ENCODE results near the gene ZNF644.

Gene ZNF644

DNA sequence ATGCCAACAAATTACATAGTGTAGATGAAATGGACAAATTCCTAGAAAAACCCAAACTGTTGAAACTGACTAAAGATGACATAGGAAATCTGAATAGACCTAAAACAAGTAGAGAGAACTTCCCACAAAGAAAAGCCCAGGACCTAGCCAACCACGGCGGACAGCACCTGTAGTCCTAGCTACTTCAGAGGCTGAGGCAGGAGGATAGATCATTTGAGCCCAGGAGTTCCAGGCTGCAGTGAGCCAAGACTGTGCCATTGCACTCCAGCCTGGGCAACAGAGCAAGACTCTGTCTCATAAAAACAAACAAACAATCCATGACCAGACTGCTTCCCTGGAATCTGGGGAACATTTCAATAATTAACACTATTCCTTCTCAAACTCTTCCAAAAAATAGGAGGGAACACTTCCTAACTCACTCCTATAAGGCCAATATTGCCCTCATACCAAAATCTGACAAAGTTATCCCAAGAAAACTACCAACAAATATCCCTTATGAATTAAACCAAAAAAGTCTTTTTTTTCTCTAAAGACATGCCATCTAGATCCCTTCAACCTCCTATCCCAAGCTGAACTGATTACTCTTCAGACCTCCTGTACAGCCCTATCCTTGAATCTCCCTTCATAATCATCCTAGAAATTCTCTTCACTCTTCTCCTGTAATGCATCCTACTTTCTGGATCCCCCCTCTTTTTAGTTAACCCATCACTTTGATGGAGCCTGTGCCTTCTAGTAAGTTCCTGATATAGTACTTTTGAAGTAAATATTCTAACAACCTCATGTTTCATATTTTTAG, 15.5 kb downstream of the ZNF644 start:
- H3K27ac ChIP-seq (ENCODE audit: low read length), result no peak overlapping the region
- peaks cover 7% of the 10 kb centered on the region; the same call in 1 of the 2 replicates for H3K9me3 ChIP-seq (ENCODE audit: insufficient read depth, low read depth, low read length)

DNA sequence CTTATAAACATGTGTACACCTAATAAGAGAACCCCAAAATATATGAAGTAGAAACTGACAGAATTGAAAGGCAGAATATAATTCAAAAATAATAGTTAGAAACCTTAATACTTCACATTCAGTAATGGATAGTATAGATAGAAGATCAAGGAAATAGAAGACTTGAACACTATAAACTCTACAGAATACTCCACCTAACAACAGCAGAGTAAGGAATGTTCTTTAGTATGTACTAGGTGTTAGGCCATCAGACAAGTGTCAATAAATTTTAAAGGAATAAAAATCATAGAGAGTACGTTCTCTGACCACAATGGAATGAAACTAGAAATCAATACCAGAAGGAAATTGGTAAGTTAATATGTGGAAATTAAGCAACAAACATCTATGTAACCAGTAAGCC, 16.6 kb downstream of the ZNF644 start:
- Histone ChIP-seq H3K9ac (ENCODE audit: low read depth, low read length) (no peak overlapping the region), H3K36me3 (ENCODE audit: insufficient read depth, low read depth, low read length) (no peaks in the 10 kb centered on the region), H3K4me3 (ENCODE audit: low read length) (no peak overlapping the region), H3K27me3 (ENCODE audit: insufficient read depth, low read length) (no peaks in the 10 kb centered on the region), H3K9me3 (ENCODE audit: insufficient read depth, low read depth, low read length) (peaks cover 7% of the 10 kb centered on the region; the same call in 1 of the 2 replicates), H3K27ac (ENCODE audit: low read length) (no peak overlapping the region), H3K4me1 (ENCODE audit: insufficient read depth, low read length) (peaks cover 26% of the 10 kb centered on the region; the same call in 1 of the 2 replicates)

More for the DNA sequence above, 15.5 kb downstream of the ZNF644 start:
- no peaks in the 10 kb centered on the region for H3K36me3 ChIP-seq (ENCODE audit: insufficient read depth, low read depth, low read length)
- no peak overlapping the region for H3K4me3 ChIP-seq (ENCODE audit: low read length)
- no peak overlapping the region for H3K9ac ChIP-seq (ENCODE audit: low read depth, low read length)
- peaks cover 33% of the 10 kb centered on the region; the same call in 1 of the 2 replicates for H3K4me1 ChIP-seq (ENCODE audit: insufficient read depth, low read length)
- H3K27me3 ChIP-seq (ENCODE audit: insufficient read depth, low read length), result no peaks in the 10 kb centered on the region

DNA sequence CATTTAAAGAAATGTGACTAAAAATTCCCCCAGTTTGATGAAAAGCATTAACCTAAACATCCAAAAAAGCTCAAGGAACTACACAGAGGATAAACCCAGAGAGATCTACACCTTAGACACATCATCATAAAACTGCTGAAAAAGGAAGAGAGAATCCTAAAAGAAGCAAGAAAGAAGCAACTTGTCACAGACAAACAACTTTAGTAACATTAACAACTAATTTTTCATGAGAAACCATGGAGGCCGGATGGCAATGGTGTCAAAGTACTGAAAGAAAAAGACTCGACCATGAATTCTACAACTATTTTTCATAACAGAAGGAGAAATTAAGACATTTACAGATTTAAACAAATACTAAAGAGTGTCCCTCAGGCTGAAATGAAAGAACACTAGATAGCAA, 17.7 kb downstream of the ZNF644 start:
- Histone ChIP-seq H3K4me3 (ENCODE audit: low read length) (no peak overlapping the region), H3K27ac (ENCODE audit: low read length) (no peak overlapping the region), H3K27me3 (ENCODE audit: insufficient read depth, low read length) (no peaks in the 10 kb centered on the region), H3K4me1 (ENCODE audit: insufficient read depth, low read length) (peaks cover 19% of the 10 kb centered on the region; the same call in 1 of the 2 replicates), H3K9ac (ENCODE audit: low read depth, low read length) (no peak overlapping the region), H3K36me3 (ENCODE audit: insufficient read depth, low read depth, low read length) (no peaks in the 10 kb centered on the region), H3K9me3 (ENCODE audit: insufficient read depth, low read depth, low read length) (peaks cover 10% of the 10 kb centered on the region; the same call in 1 of the 2 replicates)

DNA sequence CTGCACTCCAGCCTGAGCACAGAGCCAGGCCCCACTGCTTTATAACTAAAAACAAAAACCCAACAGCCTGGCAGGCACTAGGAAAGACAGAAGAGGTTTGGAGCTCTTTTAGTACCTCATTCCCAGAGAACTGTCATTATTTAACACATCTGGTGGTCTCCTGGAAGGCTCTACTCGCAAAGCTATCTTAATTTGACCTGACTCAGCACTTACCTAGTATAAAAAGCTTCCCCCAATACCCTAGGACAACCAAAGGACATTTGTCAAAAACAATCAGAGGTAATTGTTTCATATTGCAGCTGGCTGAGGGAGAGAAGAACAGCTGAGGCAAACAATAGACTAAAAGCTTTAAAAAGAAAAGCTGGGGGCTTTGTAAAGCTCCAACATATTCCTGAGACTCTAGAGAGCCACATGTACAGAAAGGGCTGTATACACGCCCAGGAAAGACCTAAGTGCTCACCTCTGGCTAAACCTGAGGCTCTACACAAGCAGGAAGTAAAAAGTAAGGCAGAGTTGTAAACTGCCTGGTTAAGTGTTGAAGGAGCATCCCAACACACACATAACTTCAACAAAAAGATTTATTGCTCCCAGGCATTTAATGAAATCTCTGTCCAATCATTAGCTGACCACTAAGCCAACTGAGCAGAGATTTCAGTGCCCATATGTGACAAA, 25.0 kb downstream of the ZNF644 start:
- peaks cover 16% of the 10 kb centered on the region for H3K9me3 ChIP-seq (ENCODE audit: insufficient read depth, low read depth, low read length)
- H3K27ac ChIP-seq (ENCODE audit: low read length), result no peak overlapping the region
- no peak overlapping the region for H3K9ac ChIP-seq (ENCODE audit: low read depth, low read length)
- H3K36me3 ChIP-seq (ENCODE audit: insufficient read depth, low read depth, low read length), result peaks cover 16% of the 10 kb centered on the region
- no peaks in the 10 kb centered on the region for H3K27me3 ChIP-seq (ENCODE audit: insufficient read depth, low read length)
- H3K4me3 ChIP-seq (ENCODE audit: low read length), result no peak overlapping the region
- peaks cover 12% of the 10 kb centered on the region; the same call in 1 of the 2 replicates for H3K4me1 ChIP-seq (ENCODE audit: insufficient read depth, low read length)

DNA sequence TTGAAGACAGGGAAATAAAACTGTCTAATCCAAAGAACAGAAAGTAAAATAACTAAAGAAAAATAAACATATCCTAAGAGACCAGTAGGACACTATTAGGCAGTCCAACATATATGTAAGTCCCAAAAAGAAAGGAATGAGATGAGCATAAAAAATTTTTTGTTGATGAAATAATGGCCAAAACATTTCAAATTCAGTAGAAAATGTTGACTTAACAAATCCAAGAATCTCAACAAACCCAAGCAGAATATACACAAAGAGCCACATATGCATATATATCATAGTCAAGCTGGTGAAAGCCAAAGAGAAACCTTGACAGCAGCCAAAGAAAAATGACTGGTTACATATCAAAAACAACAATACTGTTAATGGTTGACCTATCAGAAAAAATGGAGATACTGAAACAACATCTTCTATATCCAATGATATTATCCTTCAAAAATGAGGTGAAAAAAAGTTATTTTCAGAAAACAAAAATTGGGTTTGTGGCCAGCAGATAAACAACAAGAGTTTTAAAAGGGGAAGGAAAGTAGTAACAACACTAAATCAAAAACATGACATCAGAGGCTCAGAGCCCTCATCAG, 26.4 kb downstream of the ZNF644 start:
- no peak overlapping the region for H3K27ac ChIP-seq (ENCODE audit: low read length)
- H3K36me3 ChIP-seq (ENCODE audit: insufficient read depth, low read depth, low read length), result peaks cover 31% of the 10 kb centered on the region
- H3K4me3 ChIP-seq (ENCODE audit: low read length), result no peak overlapping the region
- H3K4me1 ChIP-seq (ENCODE audit: insufficient read depth, low read length), result peaks cover 12% of the 10 kb centered on the region; the same call in 1 of the 2 replicates
- H3K9ac ChIP-seq (ENCODE audit: low read depth, low read length), result no peak overlapping the region
- no peaks in the 10 kb centered on the region for H3K27me3 ChIP-seq (ENCODE audit: insufficient read depth, low read length)
- H3K9me3 ChIP-seq (ENCODE audit: insufficient read depth, low read depth, low read length), result peaks cover 17% of the 10 kb centered on the region

DNA sequence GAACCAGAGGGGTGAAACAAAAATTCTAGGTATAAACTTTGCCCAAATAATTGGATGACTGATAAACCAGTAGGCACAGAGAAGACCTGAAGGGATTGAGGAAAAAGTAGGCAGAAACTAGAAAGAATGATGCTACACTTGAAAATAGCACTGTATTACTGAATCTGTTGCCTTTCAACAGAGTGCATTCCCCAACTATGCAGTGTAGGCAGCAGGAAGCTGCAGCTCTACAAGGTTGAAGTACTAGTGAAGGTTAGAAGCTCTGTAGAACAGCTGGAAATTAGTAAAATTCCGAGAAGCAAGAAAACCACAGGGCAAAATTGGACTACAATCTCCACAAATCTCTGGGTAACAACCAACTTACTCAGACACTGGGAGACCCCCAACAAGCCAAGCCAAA, 27.4 kb downstream of the ZNF644 start:
- Histone ChIP-seq H3K27me3 (ENCODE audit: insufficient read depth, low read length) (no peaks in the 10 kb centered on the region), H3K9me3 (ENCODE audit: insufficient read depth, low read depth, low read length) (peaks cover 25% of the 10 kb centered on the region), H3K4me3 (ENCODE audit: low read length) (no peak overlapping the region), H3K9ac (ENCODE audit: low read depth, low read length) (no peak overlapping the region), H3K27ac (ENCODE audit: low read length) (no peak overlapping the region), H3K36me3 (ENCODE audit: insufficient read depth, low read depth, low read length) (peaks cover 39% of the 10 kb centered on the region), H3K4me1 (ENCODE audit: insufficient read depth, low read length) (peaks cover 12% of the 10 kb centered on the region; the same call in 1 of the 2 replicates)

DNA sequence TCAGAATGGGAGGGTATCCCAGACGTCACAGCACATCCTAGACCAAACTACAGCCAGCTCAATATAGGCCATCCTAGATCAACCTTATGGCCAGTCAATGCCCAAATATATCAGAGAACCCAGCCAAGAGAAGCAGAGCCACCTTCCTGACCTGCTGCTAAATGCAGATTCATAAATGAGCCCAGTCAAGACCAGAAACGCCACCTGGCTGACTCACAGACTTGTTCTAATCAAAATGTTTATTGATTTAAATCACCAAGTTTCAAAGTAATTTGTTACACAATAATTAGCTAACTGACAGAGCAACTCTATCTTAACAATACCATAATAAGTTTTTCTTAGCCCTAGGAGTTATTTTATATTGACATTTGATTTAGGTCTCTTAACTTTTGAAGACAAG, 28.6 kb downstream of the ZNF644 start:
- Histone ChIP-seq H3K9ac (ENCODE audit: low read depth, low read length) (no peak overlapping the region), H3K36me3 (ENCODE audit: insufficient read depth, low read depth, low read length) (peaks cover 51% of the 10 kb centered on the region), H3K27ac (ENCODE audit: low read length) (no peak overlapping the region), H3K4me3 (ENCODE audit: low read length) (no peak overlapping the region), H3K4me1 (ENCODE audit: insufficient read depth, low read length) (peaks cover 12% of the 10 kb centered on the region; the same call in 1 of the 2 replicates), H3K9me3 (ENCODE audit: insufficient read depth, low read depth, low read length) (peaks cover 34% of the 10 kb centered on the region), H3K27me3 (ENCODE audit: insufficient read depth, low read length) (no peaks in the 10 kb centered on the region)

DNA sequence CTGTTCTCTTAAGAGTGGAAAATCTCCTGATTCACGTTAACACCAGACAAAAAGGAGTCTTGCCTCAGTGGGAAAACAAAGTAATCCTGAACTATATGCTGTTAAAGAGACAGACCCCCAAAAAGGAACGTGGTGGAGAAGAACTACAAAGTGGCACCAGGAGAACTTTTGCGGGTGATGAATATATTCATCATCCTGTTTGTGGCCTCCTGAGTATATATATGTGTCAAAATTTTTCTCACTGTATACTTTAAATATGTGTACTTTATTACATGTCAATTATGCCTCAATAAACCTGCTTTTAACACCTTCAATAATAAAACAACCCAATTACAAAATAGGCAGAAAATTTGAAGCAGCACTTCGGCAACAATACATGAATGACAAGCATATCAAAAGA, 31.1 kb downstream of the ZNF644 start:
- Histone ChIP-seq H3K36me3 (ENCODE audit: insufficient read depth, low read depth, low read length) (peaks cover 45% of the 10 kb centered on the region), H3K9ac (ENCODE audit: low read depth, low read length) (no peak overlapping the region), H3K27ac (ENCODE audit: low read length) (no peak overlapping the region), H3K4me1 (ENCODE audit: insufficient read depth, low read length) (peaks cover 12% of the 10 kb centered on the region; the same call in 1 of the 2 replicates), H3K4me3 (ENCODE audit: low read length) (no peak overlapping the region), H3K9me3 (ENCODE audit: insufficient read depth, low read depth, low read length) (peaks cover 25% of the 10 kb centered on the region; the same call in 1 of the 2 replicates), H3K27me3 (ENCODE audit: insufficient read depth, low read length) (no peaks in the 10 kb centered on the region)

DNA sequence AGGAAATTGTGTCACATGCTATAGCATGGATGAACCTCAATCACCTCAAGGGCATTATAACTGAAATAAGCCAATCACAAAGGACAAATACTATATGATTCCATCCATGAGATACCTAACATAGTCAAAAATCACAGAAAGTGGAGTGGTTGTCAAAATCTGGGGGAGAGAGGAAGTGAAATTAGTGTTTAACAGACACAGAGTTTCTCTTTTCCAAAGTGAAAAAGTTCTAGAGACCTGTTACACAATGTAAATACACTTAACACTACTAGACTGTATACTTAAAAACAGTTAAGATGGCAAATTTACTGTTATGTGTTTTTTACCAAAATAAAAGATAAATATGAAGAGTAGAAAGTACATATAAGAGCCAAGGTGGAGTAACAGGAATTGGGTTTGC, 31.8 kb downstream of the ZNF644 start:
- Histone ChIP-seq H3K27ac (ENCODE audit: low read length) (no peak overlapping the region), H3K4me1 (ENCODE audit: insufficient read depth, low read length) (0 out of 2 replicates have a peak, but pooled peaks cover 9% of the 10 kb centered on the region), H3K27me3 (ENCODE audit: insufficient read depth, low read length) (no peaks in the 10 kb centered on the region), H3K9ac (ENCODE audit: low read depth, low read length) (no peak overlapping the region), H3K9me3 (ENCODE audit: insufficient read depth, low read depth, low read length) (peaks cover 25% of the 10 kb centered on the region; the same call in 1 of the 2 replicates), H3K4me3 (ENCODE audit: low read length) (no peak overlapping the region), H3K36me3 (ENCODE audit: insufficient read depth, low read depth, low read length) (peaks cover 45% of the 10 kb centered on the region)

DNA sequence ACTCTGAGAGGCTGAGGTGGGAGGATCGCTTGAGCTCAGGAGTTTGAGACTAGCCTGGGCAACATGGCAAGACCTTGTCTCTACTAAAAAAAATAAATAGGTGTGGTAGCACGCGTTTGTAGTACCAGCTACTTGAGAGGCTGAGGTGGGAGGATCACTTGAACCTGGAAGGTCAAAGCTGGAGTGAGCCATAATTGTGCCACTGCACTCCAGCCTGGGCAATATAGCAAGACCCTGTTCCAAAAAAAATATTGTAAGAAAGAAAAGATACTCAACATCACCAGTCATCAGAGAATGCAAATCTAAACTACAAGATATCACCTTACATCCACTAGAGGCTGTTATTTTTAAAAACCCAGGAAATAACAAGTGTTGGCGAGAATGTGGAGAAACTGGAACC, 32.5 kb downstream of the ZNF644 start:
- Histone ChIP-seq H3K27me3 (ENCODE audit: insufficient read depth, low read length) (no peaks in the 10 kb centered on the region), H3K9ac (ENCODE audit: low read depth, low read length) (no peak overlapping the region), H3K4me3 (ENCODE audit: low read length) (no peak overlapping the region), H3K4me1 (ENCODE audit: insufficient read depth, low read length) (0 out of 2 replicates have a peak, but pooled peaks cover 6% of the 10 kb centered on the region), H3K36me3 (ENCODE audit: insufficient read depth, low read depth, low read length) (peaks cover 45% of the 10 kb centered on the region), H3K9me3 (ENCODE audit: insufficient read depth, low read depth, low read length) (peaks cover 25% of the 10 kb centered on the region; the same call in 1 of the 2 replicates), H3K27ac (ENCODE audit: low read length) (no peak overlapping the region)

DNA sequence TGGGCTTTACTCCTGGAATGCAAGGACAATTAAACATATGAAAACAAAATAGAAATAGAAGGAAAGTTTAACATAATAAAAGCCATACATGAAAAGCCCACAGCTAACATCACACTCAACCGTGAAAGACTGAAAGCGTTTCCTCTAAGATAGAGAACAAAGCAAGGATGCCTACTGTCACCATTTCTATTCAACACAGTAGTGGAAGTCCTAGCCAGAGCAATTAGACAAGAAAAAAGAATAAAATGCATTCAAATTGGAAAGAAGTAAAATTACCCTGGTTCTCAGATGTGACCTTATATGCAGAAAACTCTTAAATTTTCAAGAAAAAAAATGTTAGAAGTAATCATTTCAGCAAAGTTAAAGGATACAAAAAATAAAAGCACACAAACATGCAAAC, 34.0 kb downstream of the ZNF644 start:
- Histone ChIP-seq H3K27ac (ENCODE audit: low read length) (no peak overlapping the region), H3K27me3 (ENCODE audit: insufficient read depth, low read length) (no peaks in the 10 kb centered on the region), H3K36me3 (ENCODE audit: insufficient read depth, low read depth, low read length) (peaks cover 46% of the 10 kb centered on the region), H3K4me3 (ENCODE audit: low read length) (no peak overlapping the region; the same call in 1 of the 2 replicates), H3K9ac (ENCODE audit: low read depth, low read length) (no peak overlapping the region), H3K4me1 (ENCODE audit: insufficient read depth, low read length) (no peaks in the 10 kb centered on the region), H3K9me3 (ENCODE audit: insufficient read depth, low read depth, low read length) (peaks cover 25% of the 10 kb centered on the region; the same call in 1 of the 2 replicates)
